Cardiac muscle cell (in vitro differentiated cells and primary cell): ENCODE data around the gene ABR. TPM values are rescaled to one million over a fixed set of nuclear protein-coding genes. Genes with fewer than 3 reads are reported as not detected.
"Not testable (repeated sequence)": the region's sequence is repeated elsewhere in the genome, so short reads cannot be mapped to it uniquely, and the experiment has no call there.

Source experiments
- DNase-seq, 2 donors: peaks; one replicate each; pipeline versions ENCODE4 v3.0.0 to v3.0.0-alpha.2; 2010 to 2017; ENCODE audit warnings: low read depth in 1 of 2, low spot score in 1 of 2
- H3K27ac ChIP-seq: fragments of 200-600 bp; sonication (generic); 2 replicates; pipeline ENCODE4 v1.5.1; 2016
- H3K27me3 ChIP-seq: fragments of 200-600 bp; sonication (generic); 2 replicates; pipeline ENCODE4 v1.6.0; 2016; ENCODE audit warnings: control low read depth
- H3K36me3 ChIP-seq: fragments of 200-600 bp; sonication (generic); 2 replicates; pipeline ENCODE4 v1.5.1; 2016; ENCODE audit warnings: control low read depth
- H3K4me1 ChIP-seq: fragments of 200-600 bp; sonication (generic); 2 replicates; pipeline ENCODE4 v1.8.1; 2017; ENCODE audit warnings: low read depth, mild to moderate bottlenecking, mixed run types
- H3K4me3 ChIP-seq: fragments of 200-600 bp; sonication (generic); 2 replicates; pipeline ENCODE4 v1.5.1; 2016; ENCODE audit warnings: mild to moderate bottlenecking
- H3K9me3 ChIP-seq: fragments of 200-600 bp; sonication (generic); 2 replicates; pipeline ENCODE4 v1.5.1; 2017; ENCODE audit warnings: low read depth, mild to moderate bottlenecking, control low read depth
- polyA plus RNA-seq: library from polyadenylated mRNA; unstranded; fragments of >200 nt; fragmentation: Nextera tagmentation; extraction: Ambion mirVana; gene quantifications from 2 replicates; pipeline ENCODE4 v1.2.1, GENCODE V29; 2016
- total RNA-seq: library from RNA; depleted of rRNA; stranded (reverse); fragments of >200 nt; gene quantifications from 2 replicates; pipeline ENCODE4 v1.2.3, GENCODE V29; 2016
- TF ChIP-seq, protein P1 (sequence below): IDR thresholded peaks from 2 replicates; pipeline ENCODE4 v1.5.1; 2012; ENCODE audit warnings: low read depth, mild to moderate bottlenecking, low read length

The ABR gene
- total and polyA plus RNA-seq, 2 experiments from 2014 or later: 23.5 to 67.5 TPM

DNA sequence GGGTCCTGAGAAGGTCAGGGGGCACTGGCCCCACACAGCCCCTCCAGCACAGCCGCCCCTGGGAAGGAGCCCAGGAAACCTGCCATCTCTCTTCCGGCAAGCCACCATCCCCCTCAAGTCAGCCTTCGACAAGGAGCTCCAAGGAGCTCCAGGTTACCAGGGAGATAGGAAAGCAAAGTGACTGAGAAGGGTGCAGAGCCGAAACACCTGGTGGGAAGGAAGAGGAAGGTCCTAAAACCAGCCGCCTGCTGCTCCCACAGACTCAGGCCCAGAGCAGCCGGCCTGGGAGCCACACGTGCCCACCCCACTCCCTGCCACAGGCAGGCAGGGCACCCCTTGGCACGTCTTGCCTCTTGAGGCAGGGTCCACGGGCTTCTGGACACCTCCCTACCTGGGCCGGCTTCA is 102.2 kb downstream of the ABR start:
- no peak for DNase-seq
- H3K4me1 ChIP-seq: peaks cover 32% of the 10 kb centered on the region
- TF ChIP-seq, protein P1, sequence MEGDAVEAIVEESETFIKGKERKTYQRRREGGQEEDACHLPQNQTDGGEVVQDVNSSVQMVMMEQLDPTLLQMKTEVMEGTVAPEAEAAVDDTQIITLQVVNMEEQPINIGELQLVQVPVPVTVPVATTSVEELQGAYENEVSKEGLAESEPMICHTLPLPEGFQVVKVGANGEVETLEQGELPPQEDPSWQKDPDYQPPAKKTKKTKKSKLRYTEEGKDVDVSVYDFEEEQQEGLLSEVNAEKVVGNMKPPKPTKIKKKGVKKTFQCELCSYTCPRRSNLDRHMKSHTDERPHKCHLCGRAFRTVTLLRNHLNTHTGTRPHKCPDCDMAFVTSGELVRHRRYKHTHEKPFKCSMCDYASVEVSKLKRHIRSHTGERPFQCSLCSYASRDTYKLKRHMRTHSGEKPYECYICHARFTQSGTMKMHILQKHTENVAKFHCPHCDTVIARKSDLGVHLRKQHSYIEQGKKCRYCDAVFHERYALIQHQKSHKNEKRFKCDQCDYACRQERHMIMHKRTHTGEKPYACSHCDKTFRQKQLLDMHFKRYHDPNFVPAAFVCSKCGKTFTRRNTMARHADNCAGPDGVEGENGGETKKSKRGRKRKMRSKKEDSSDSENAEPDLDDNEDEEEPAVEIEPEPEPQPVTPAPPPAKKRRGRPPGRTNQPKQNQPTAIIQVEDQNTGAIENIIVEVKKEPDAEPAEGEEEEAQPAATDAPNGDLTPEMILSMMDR: no peak

GRCh38 chr17:1076982-1077302 is 102.8 kb downstream of the ABR start:
- TF ChIP-seq, protein P1: no peak
- Histone ChIP-seq H3K36me3 (no peaks in the 10 kb centered on the region), H3K27ac (no peak overlapping the region), H3K4me3 (no peak overlapping the region), H3K9me3 (no peaks in the 10 kb centered on the region), H3K4me1 (peaks cover 32% of the 10 kb centered on the region), H3K27me3 (no peaks in the 10 kb centered on the region)
- DNase-seq: no peak

More for the DNA sequence above, 102.2 kb downstream of the ABR start:
- H3K4me3 ChIP-seq: no peak overlapping the region
- H3K27ac ChIP-seq: no peak overlapping the region
- H3K36me3 ChIP-seq: peaks cover 2% of the 10 kb centered on the region
- H3K27me3 ChIP-seq: no peaks in the 10 kb centered on the region
- H3K9me3 ChIP-seq: no peaks in the 10 kb centered on the region

DNA sequence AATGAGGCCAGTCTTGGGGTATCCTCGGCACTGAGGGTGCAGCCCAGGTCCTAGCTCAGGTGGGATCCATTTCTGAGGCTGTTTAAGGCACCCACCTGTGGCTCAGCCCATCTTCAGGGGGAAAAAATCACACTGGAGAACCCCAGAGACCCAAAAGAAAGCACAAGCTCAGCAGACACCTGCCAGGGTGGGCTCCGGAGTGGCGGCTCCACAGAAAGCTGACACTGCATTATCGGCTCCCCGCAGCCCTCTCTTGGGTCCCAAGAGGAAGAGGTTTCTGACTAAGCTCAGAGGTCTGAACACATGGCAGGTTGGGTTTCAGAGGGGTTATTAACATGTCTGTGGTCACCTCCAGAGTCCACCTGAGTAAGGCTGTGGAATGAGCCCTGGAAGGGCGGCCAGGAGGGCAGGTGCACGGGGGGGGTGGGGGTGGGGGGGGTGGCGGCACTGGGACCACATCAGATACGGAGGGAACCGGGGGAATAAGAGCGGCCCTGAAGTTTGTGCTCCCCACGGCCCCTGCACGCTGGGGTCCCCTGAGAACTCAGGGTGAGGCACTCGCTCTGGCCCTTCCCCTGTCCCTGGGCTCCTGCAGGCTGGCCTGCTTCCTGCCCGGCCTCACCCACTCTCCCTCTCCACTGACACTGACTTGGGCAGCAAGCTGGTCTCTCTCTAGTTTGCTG is 103.3 kb downstream of the ABR start:
- Histone ChIP-seq H3K27ac (peak overlapping the region; percentile 79), H3K9me3 (no peaks in the 10 kb centered on the region), H3K4me1 (peaks cover 32% of the 10 kb centered on the region), H3K27me3 (no peaks in the 10 kb centered on the region), H3K36me3 (no peaks in the 10 kb centered on the region), H3K4me3 (no peak overlapping the region)
- DNase-seq: peak in 1 of 2 donors; percentile 28
- TF ChIP-seq, protein P1: no peak

- Histone ChIP-seq H3K36me3 (peaks cover 1% of the 10 kb centered on the region), H3K27ac (peak overlapping the region; percentile 79), H3K27me3 (no peaks in the 10 kb centered on the region), H3K4me1 (peaks cover 32% of the 10 kb centered on the region), H3K9me3 (no peaks in the 10 kb centered on the region), H3K4me3 (no peak overlapping the region)
- TF ChIP-seq, protein P1: no peak
- DNase-seq: peak in 1 of 2 donors; percentile 84
These were observed 104.7 kb downstream of the ABR start for GRCh38 chr17:1074886-1075605.

DNA sequence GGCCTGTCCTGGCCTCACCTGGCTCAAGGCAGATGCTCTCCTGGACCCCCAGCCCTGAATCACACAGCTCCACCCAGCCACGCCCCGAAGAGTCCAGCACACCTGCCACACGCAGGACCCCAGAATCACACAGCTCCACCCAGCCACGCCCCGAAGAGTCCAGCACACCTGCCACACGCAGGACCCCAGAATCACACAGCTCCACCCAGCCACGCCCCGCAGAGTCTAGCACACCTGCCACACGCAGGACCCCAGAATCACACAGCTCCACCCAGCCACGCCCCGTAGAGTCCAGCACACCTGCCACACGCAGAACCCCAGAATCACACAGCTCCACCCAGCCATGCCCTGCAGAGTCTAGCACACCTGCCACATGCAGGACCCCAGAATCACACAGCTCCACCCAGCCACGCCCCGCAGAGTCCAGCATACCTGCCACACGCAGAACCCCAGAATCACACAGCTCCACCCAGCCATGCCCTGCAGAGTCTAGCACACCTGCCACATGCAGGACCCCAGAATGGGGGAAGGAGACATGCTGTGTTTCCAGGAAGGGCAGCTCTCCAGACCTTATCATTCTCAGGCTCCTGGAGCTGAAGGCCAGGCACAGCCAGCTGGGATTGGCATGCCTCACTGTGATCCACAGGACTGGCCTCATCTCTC is 105.7 kb downstream of the ABR start:
- H3K27me3 ChIP-seq, H3K4me3 ChIP-seq, H3K36me3 ChIP-seq, H3K9me3 ChIP-seq, DNase-seq: not testable (repeated sequence)
- Histone ChIP-seq H3K4me1 (peaks cover 31% of the 10 kb centered on the region), H3K27ac (peak overlapping the region; percentile 79)
